Esophagus squamous epithelium (tissue), 5 donors: ENCODE measurements around the gene FBXO30. TPM values are rescaled to one million over a fixed set of nuclear protein-coding genes. Genes with fewer than 3 reads are reported as not detected.

ENCODE experiments used
- DNase-seq: peaks from one replicate; lab custom pipeline; 2025; lab: John Stamatoyannopoulos, UW
- H3K27ac ChIP-seq, 4 donors: fragments of 200-600 bp; sonication (generic); one replicate each; pipeline ENCODE4 v1.5.1; 2016 to 2019; ENCODE audit warnings: mild to moderate bottlenecking in 1 of 4
- H3K27me3 ChIP-seq, 4 donors: fragments of 200-600 bp; sonication (generic); 1 replicate in 3 of 4; 2 replicates in 1 of 4; pipeline versions ENCODE4 v1.5.1 to v1.6.0; 2017 to 2021; ENCODE audit warnings: antibody characterized with exemption in 1 of 4
- H3K36me3 ChIP-seq, 3 donors: fragments of 200-600 bp; sonication (generic); one replicate each; pipeline ENCODE4 v1.5.1; 2016 to 2019
- H3K4me1 ChIP-seq, 3 donors: fragments of 200-600 bp; sonication (generic); one replicate each; pipeline ENCODE4 v1.5.1; 2017 to 2019
- H3K4me3 ChIP-seq, 4 donors: fragments of 200-600 bp; sonication (generic); 1 replicate in 3 of 4; 2 replicates in 1 of 4; pipeline ENCODE4 v1.5.1; 2016 to 2019; ENCODE audit warnings: mild to moderate bottlenecking in 2 of 4, moderate library complexity in 1 of 4
- H3K9me3 ChIP-seq, 3 donors: fragments of 200-600 bp; sonication (generic); one replicate each; pipeline ENCODE4 v1.5.1; 2016 to 2019
- POLR2A ChIP-seq, 4 donors: fragments of 450-650 bp; IDR thresholded peaks; one replicate each; pipeline ENCODE4 v1.6.1; 2017; ENCODE audit warnings: antibody characterized with exemption in 4 of 4, mild to moderate bottlenecking in 4 of 4, moderate library complexity in 3 of 4
- WGBS, 2 donors: methylation state at CpG; one replicate each; pipeline ENCODE4 v1.1.5; 2018; 5-methylcytosine and 5-hydroxymethylcytosine counted together
- intact Hi-C: fragments of 100-400 bp; cut with DNase I; formaldehyde crosslinking; loops from one replicate; pipeline ENCODE4 v1.15.0; 2022
- total RNA-seq, 4 donors: library from RNA; depleted of rRNA; stranded (reverse); fragments of >200 nt; gene quantifications; one replicate each; pipeline ENCODE4 v1.1.0, GENCODE V29; 2016
- donor health status: DM: yes; HTN: yes; CAD: no.

FBXO30 gene
- total RNA-seq, 4 donors from 2014 or later = 4.1 to 23.7 (median 9.0) TPM

- WGBS, 2 donors = 42 to 65% methylated on average over 2 of the region's 2 CpGs
- intact Hi-C loops = no loop called here
- DNase-seq = no peak
- H3K27ac ChIP-seq = no peak overlapping the region
- TF ChIP-seq POLR2A (IDR thresholded peaks at IDR 0.05) = no peak
- peaks cover 0 to 10% (median 0%) of the 10 kb centered on the region in 4 donors for H3K27me3 ChIP-seq
- peaks cover 0 to 2% (median 0%) of the 10 kb centered on the region in 3 donors for H3K4me1 ChIP-seq
- no peaks in the 10 kb centered on the region for H3K9me3 ChIP-seq
- no peaks in the 10 kb centered on the region for H3K36me3 ChIP-seq
- no peak overlapping the region for H3K4me3 ChIP-seq
These were observed 70.0 kb downstream of the FBXO30 start for GRCh38 chr6:145744619-145745018.

Other genes with a start within 250 kb of the FBXO30 start
- 10 to 100 TPM in 1 of 4 donors, 1 to 10 TPM in 3; 2.4 to 24.4 (median 6.6) TPM for gene EPM2A, start 79.3 kb downstream of the FBXO30 start, total RNA-seq
- gene SHPRH, start 149.6 kb upstream of the FBXO30 start, total RNA-seq = 10 to 100 TPM in 2 of 4 donors, 1 to 10 TPM in 2; 8.7 to 28.8 (median 13.0) TPM
- not detected for gene GRM1, start 214.3 kb upstream of the FBXO30 start, total RNA-seq